Sciatic nerve (tissue), 2 donors: ENCODE measurements around the gene USP24. TPM values are rescaled to one million over a fixed set of nuclear protein-coding genes. Genes with fewer than 3 reads are reported as not detected.

Source experiments
- ATAC-seq: fragments of 200-7000 bp; cut with Tn5 transposase; one replicate; pipeline ENCODE4 v1.9.1; 2020; ENCODE audit warnings: mild to moderate bottlenecking, moderate library complexity
- DNase-seq: peaks from one replicate; pipeline ENCODE4 v3.0.0-alpha.2; 2020; ENCODE audit warnings: low spot score
- intact Hi-C: fragments of 100-400 bp; cut with DNase I; formaldehyde crosslinking; loops from one replicate; pipeline ENCODE4 v1.14.2; 2022
- total RNA-seq: library from RNA; stranded (reverse); fragmentation: NEBNext Ultra II Directional; extraction: Animal tissue kit (Norgen Biotek cat#: 25700); gene quantifications from one replicate; pipeline ENCODE4 v1.2.1, GENCODE V29; 2021
- donor health status: DM: no; HTN: no; CAD: no.
- donor health status: DM: no; HTN: no; CAD: no.

USP24 gene
- total RNA-seq, 1 donor from 2014 or later, result 57.6 TPM

DNA sequence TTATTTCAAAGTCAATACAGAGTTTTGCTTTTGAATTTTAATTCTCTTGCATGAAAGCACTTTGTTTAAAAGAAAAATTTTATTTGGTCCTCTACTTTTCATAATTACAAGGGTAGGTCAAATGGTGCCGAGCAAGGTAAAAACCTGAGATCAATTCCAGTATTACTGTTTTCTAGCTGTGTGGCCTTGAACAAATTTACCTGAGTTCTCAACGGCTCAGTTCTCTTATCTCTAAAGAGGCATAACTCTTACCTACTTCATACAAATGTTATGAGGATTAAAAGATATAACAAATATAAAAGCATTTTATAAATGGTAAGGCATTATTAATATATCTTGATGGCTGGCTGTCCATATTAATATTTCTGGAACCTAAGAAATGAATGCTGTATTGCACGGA is 42.5 kb downstream of the USP24 start:
- DNase-seq (no peak), ATAC-seq (no peak)
- intact Hi-C loops, result no loop called here

DNA sequence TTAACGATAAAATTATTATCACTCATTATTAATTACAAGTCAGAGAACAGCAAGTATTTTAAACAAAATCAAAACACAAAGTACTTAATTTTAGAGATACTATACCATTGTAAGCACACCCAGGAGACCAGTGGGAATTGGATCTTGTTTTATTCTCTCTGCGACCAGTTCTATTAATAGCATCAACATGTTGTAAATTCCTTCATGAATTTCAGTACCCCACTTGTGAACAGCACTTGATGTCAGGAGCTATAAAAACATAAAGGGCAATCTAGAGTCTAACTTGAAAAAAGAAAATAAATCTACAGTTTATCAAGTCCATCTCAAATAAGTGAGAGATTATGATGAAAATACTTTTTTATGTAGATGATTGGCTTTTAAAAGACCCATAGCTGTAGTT is 42.9 kb downstream of the USP24 start:
- no peak for DNase-seq
- no peak for ATAC-seq
- intact Hi-C loops, result no loop called here

DNA sequence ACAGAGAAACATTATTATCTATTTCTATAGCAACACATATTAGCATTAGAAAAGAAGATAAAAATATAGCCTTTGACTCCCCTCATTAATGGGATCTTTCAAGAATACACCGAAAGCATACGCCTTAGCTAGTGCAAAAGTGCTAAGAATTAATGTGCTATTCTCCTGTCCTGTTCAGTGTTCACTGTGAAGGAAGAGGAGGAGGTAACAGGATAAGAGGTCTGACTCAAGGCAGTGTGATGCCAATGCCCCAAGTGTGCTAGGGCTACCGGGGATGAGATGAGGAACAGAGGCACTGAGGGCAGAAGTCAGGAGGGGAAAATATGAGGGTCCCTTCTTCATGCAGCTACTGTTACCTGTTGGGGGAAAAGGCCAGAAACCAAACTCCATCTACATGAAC is 43.5 kb downstream of the USP24 start:
- intact Hi-C loops, result no loop called here
- no peak for DNase-seq
- ATAC-seq, result no peak

DNA sequence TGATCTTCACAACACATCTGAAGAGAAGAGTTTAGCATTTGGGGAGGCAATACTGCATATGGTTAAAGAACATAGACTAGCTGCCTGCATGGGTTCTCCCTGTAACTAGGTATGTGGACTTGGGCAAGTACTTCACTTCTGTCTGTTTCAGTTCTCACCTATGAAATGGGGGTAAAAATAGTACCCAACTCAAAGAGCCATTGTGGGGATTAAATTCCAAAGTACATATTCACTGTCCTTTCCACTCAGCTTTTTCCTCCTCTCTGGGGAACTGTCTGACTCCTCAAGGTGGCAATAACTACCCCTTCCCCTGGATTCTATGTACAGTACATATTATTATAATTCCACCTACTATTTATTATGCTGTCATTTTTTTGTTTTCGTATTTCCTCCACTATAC is 44.7 kb downstream of the USP24 start:
- intact Hi-C loops, result no loop called here
- DNase-seq (no peak), ATAC-seq (no peak)

DNA sequence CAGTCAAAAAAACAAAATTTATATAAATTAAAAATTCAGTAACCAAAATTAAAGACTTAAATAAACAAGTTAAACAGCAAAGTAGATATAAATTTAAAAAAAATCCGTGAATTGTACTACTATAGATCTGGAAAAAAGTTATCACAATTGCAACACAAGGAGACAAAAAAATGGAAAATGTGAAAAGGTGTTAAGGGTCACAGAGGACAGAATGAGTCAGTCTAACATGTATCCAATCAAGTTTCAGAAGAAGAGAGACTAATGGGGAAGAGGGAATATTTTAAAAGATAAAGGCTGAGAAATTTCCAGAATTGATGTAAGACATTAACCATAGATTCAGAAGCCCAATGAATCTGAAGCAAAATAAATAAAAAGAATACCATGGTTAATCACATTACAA is 46.0 kb downstream of the USP24 start:
- DNase-seq (no peak), ATAC-seq (no peak)
- intact Hi-C loops, result no loop called here

DNA sequence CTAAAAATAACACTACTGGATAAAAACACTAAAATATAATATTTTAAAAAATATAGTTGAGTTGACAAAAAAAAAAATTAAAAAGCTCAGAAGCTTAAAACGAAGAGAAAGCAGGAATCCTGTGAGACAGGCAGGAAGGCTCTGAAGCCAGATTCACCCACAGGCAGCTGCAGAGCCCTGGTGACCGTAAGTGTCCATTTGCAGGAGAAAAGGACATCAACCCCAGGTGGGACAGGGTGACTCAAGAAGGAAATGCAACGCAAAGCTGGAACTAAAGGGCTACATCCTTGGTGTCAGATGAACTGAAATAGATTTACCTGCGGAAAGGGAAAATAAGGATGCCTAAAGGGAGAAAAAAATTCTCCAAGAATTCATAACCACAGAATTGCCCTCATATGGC is 46.8 kb downstream of the USP24 start:
- intact Hi-C loops, result no loop called here
- no peak for ATAC-seq
- DNase-seq, result no peak

DNA sequence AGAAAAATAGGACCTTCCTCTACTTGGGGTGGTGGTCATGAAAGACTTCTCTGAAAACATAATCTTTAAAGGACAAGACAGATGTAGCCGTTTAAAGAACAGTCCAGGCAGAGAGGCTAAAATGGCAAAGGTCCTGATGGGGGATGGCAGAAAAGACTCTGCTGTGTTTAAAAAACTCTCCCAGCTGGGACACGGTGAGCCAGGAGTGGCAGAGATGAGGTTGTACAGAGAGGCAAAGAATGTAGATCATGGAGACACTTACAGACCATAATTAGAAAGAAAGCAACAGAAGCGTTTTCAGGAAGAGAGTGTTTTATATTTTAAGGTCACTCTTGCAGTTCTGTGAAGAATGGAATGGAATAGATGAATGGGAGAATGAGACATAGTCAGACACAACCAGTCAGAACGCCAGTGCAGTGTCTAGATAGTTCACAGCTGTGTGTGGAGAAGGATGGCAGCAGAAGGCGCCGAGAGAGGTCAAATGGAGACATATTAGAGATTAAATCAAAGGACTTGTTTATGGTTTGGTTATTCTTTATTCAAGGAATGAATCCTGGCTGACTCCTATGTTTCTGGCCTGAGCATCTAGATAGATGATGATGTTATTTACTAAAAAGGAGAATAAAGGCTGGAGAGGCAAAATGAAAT is 47.8 kb downstream of the USP24 start:
- ATAC-seq (no peak), DNase-seq (no peak)
- intact Hi-C loops, result no loop called here

DNA sequence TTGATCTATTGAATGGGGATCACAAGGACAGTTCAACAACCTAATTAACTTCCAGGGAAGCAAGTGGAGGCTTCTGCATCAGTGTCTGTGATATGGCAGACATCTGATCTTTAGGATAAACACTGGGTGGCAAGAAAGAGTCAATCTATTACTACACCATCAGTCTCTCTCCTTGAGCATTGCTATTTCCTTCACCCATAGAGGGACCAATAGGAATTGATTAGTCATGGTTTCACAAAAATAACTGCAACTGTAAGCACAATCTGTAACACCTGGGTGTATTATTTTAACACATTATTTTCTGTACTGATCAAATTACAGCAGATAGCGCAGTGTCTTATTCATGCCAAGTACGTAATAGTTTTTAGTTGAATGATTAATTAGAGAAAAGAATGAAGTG is 50.3 kb downstream of the USP24 start:
- no peak for ATAC-seq
- intact Hi-C loops, result no loop called here
- no peak for DNase-seq

DNA sequence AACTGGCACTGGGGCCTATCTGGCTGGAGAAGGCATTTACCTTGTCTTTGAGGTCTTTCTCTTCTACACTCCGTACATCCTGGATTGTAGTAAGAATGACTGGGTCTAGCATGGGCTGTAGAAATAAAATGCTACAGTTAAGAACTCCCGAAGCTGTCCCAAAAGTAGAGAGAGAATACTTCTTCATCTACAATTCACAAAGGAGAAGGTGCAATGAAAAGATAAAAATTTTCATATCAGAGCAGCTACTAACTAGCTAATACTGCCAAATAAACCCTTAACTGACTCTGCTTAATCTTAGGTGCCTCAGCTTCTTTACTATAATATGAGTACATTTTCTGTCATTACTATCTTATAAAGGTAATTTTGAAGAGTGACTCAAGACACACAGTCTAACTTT is 55.6 kb downstream of the USP24 start:
- intact Hi-C loops, result no loop called here
- no peak for DNase-seq
- ATAC-seq, result no peak

DNA sequence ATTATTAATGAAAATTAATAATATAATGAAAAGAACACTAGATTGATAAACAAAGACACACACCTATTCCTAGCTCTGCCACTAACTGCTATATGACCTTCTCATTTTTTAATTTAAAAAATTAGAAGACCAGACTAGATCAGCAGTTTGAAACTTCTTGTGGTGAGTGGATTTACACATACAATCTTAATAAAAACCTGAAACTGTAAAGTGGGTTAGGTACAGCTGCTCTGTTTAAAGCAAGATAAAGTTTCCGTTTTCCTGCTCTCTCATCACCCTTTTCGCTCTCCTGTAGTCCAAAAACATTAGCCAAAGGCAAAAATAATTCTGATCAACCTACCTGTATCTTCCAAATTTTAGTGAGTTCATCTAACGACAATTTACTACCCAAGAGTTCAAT is 58.6 kb downstream of the USP24 start:
- ATAC-seq (no peak), DNase-seq (no peak)
- intact Hi-C loops, result no loop called here

DNA sequence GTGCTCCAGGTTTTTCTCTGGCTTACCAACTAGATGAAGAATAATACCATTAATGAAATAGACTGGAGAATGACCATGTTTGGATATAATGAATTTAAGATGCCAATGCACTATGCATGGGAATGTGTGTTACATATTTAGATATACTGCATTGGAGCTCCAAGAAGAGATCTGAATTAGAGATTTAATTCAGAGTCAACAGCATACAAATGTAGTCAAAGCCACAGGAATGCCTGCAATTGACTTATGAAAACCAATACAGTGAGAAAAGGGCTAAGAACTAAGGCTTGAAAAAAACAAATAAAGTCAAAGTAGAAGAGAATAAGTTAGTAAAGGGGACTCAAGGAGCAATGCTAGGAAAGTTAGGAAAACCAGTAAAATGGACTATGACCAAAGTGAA is 59.1 kb downstream of the USP24 start:
- DNase-seq, result no peak
- intact Hi-C loops, result no loop called here
- no peak for ATAC-seq

DNA sequence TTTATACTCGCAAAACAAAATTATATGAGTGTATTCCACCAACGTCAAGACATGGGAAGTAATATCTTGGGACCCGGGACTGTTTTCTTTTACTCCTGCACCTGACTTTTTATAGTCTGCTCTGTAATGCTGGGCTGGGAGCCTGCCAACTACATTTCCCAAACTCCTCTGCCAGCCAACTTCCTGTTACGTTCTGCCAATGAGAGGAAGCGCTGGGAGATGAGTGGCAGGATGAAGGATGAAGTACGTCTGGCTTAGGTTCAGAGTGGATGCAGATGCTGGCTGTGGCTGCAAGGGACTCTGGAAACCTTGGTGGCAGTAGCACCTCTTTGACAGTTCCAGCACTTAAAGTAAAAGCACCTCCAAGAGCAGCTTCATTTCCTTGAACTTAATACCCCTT is 59.6 kb downstream of the USP24 start:
- no peak for ATAC-seq

DNA sequence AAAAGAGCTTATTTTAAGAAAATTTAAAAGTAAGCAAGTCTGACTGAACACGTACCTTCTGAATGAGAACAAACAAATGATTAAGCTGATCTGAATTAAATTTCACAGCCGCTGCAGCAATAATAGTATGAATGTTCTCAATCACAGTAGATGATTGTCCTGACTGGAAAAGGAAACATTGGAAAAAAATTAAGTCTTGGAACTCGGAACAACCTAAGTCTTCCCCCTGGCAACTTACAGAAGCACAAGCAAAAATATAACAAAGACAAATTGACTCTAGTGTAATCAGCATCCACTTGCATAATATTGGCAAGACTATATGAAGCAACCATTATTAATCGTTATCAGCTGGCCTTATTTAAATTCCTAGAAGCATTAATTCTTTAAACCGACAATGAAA is 60.5 kb downstream of the USP24 start:
- no peak for ATAC-seq
- intact Hi-C loops, result no loop called here
- DNase-seq, result no peak

More for the DNA sequence above, 59.6 kb downstream of the USP24 start:
- peak; percentile 60 for DNase-seq
- intact Hi-C loops, result no loop called here

DNA sequence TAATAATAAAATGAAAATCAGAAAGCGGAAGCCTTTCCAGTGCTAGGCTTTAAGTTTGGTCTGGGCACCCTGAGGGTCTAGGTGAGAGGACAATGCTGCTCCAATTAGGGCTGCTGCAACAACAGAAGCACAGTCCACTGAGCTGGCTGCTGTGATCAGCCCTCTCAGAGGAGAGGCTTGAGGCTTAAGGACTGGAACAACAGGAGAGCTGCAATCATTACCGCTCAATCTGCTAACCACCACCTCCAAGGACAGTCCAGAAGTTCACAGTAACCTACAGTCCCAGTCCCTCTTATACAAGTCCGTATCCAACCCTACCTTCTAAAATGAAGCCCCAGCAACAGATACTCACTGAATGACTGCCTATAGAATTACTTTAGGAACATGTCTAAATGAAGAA is 62.1 kb downstream of the USP24 start:
- ATAC-seq (no peak), DNase-seq (no peak)
- intact Hi-C loops, result no loop called here

DNA sequence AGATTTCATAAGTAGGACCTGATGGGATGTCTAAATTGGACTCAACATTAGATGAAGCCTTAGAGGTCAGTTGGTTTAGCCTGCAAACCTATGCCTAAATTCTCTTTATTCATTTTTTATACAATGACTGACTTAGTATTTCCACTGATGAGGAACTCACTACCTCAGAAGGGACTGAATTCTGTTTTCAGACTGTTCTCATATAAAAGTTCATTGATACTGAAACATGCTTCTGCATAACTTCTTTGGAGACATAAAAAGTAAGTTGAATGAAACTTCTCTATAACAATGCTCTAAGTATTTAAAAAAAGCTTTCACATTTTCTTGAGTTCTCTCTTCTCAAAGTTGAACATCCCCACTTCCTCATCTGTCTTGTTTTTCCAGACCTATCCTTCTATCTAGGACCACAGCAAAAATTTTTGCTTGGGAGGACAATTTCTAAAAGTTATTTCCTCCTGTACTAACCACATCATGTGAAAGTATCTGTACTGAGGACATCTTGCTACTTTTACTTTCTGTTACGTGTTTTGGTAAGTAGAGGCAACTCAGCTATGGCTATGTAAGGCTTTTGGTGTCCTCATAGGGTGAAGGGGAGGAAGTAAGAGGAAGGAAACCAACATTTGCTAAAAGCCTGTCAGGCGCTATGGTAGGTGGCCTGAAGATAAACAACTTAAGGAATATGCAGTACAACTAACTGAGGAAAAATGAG is 64.1 kb downstream of the USP24 start:
- intact Hi-C loops, result no loop called here
- DNase-seq, result no peak
- peak; percentile 86 for ATAC-seq

DNA sequence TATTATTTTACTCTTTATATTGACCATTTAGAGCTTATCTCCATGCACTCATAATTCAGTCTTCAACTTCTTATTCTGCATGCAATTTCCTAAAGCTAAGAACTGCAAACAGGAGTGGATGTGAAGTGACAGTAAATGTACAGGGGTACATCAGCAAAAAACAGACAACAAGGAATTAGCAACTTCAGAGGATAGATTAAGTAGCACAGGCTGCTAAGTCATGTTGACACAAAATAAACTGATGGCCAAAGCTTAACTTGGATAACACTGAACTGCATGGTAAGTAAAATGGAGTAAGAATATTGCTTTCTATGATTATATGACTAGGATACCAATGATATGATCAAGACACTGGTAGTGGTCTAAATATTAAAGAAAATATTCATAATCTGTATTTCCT is 66.5 kb downstream of the USP24 start:
- intact Hi-C loops, result no loop called here
- DNase-seq, result no peak
- ATAC-seq, result no peak

DNA sequence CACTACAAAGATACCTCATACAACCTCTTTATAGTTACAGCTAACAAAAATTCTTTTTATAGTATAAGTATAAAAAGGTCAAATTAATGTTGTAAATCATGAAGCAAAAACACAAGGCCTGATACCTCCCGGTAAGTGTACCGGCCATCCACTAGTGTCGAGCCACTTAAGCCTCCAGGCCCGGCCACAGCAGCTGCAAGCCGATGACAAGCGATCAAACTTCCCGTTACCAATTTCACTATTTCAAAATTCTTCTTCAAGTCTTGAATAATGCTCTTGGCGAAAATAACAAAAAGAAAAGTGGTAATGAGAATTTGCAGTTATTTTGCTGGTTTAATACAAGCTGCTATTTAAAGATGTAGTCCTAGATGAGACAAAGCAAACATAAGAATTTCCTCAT is 67.6 kb downstream of the USP24 start:
- intact Hi-C loops, result no loop called here
- no peak for ATAC-seq
- DNase-seq, result no peak

DNA sequence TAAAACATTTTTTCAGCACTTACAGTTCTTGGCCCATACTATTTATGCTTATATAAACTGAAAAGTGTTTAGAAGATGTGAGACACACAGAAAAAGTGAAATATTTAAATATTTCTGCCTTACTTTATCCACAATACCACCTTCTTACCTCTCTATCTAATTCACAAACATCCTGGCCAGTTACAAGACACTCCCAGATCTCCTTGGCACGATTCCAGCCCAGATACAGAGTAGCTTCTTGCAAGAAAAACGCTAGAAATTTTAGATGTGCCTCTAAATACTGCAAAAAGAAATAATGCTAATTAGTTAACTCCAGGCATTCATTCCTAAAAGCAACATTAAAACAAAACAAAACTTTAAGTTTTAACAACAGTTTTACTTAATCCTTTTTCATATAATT is 68.4 kb downstream of the USP24 start:
- no peak for ATAC-seq
- intact Hi-C loops, result no loop called here
- DNase-seq, result peak; percentile 74

DNA sequence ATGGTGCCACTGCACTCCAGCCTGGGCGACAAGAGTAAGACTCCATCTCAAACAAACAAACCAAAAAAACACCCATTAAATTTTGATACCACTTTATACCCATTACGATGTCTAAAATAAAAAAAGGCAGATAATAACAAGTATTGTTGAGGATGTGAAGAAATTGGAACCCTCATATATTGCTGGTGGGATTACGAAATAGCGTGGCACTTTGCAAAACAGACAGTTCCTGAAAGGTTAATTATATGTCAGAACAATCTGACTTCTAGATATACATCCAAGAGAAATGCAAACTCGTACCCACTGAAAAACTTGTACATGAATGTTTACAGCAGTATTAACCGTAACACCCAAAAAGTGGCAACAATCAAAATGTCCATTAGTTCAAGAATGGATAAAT is 70.3 kb downstream of the USP24 start:
- ATAC-seq, result no peak
- no peak for DNase-seq
- intact Hi-C loops, result no loop called here

DNA sequence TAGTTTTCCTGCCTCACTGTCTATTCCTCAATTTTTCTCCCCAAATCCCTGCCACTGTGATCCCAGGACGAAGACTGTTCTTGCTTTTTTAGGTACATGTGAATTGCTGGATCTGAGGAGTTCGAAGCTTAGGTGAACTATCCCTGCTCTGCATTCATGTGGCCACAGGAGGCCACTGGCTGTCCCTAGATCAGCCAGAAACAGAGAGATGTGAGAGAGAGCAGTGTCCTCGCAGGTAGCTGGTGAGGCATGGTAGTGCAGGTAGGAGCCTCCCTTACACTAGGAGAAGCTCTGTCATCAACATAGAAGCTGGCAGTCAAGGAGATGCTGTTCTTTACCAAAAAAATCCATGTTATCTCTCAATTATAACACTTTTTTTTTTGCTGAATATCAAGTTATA is 71.5 kb downstream of the USP24 start:
- ATAC-seq (no peak), DNase-seq (no peak)
- intact Hi-C loops, result no loop called here

DNA sequence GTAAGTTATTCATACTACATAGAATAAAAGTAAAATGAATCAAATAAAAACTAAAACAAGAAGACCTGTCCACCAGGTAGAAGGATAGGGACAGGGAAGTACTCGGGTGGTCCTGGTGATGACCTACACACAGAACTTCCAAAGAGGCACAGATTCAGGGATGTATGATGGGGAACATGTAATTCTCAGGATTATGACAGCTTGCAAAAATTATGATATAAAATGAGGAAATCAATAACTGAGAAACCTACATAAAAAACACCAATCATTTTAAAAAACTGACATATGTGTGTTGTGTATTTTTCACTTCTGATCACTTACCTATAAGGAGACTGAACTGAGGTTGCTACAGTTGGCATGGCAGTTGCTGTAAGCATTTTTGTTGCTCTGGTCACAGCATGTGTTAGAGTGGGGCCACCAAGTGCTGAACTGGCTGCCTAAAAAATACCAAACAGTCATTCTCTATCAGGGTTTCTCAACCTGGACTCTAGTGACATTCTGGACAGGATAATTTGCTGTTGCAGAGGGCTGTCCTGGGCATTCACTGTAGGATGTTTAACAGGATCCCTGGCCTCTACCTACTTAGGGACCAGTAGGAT is 73.8 kb downstream of the USP24 start:
- peak; percentile 27 for ATAC-seq
- intact Hi-C loops, result no loop called here
- no peak for DNase-seq
